GM12878 (cell line): Measurements from ENCODE around the gene KRI1. TPM values are rescaled to one million over a fixed set of nuclear protein-coding genes. Genes with fewer than 3 reads are reported as not detected.

Source experiments
- ATAC-seq: fragments of 200-7000 bp; cut with Tn5 transposase; 3 replicates; pipeline ENCODE4 v1.9.1; 2020; ENCODE audit warnings: mild to moderate bottlenecking, moderate library complexity
- BruUV-seq: library from RNA; stranded (reverse); fragments of 400-500 nt; replicated peaks from 2 replicates; lab custom pipeline; 2021; lab: Mats Ljungman, UMichigan
- CTCF ChIA-PET: fragments of 300-600 bp; sonication (Branson Sonifier 250); formaldehyde crosslinking; extraction: SDS; loops from one replicate; lab custom pipeline; 2021; ENCODE audit warnings: inconsistent platforms; lab: Yijun Ruan, JAX
- POLR2A ChIA-PET: fragments of 350-600 bp; formaldehyde crosslinking; extraction: SDS; loops from one replicate; lab custom pipeline; 2021; ENCODE audit warnings: inconsistent platforms; lab: Charles Lee
- RAD21 ChIA-PET: fragments of 300-600 bp; sonication (Branson Sonifier 250); formaldehyde crosslinking; loops from one replicate; lab custom pipeline; 2023; ENCODE audit warnings: antibody characterized with exemption; ENCODE audit not compliant: unreplicated experiment; lab: Charles Lee
- SMC1A ChIA-PET: fragments of 300-600 bp; sonication (Branson Sonifier 250); formaldehyde crosslinking; loops from one replicate; lab custom pipeline; 2023; ENCODE audit not compliant: unreplicated experiment, uncharacterized antibody; lab: Charles Lee
- DNase-seq: peaks from one replicate; pipeline ENCODE4 v3.0.0-alpha.2; 2011; ENCODE audit warnings: low read depth, low spot score
- FAIRE-seq: peaks from 3 replicates; lab custom pipeline; 2011; peaks lifted over from hg19 to GRCh38; lab: Jason Lieb, UNC
- H2AFZ ChIP-seq: 2 replicates; pipeline ENCODE4 v1.6.0; 2011; ENCODE audit warnings: low read depth, low read length, control low read depth; ENCODE audit not compliant: control insufficient read depth
- H3K27ac ChIP-seq: 2 replicates; pipeline ENCODE4 v1.5.1; 2011; ENCODE audit warnings: control low read depth; ENCODE audit not compliant: control insufficient read depth, insufficient read depth
- H3K27me3 ChIP-seq, 2 experiments: replicated peaks in 1 of 2; 2 replicates each; pipeline versions ENCODE4 v1.6.0 to v1.6.1; 2011; ENCODE audit warnings: low read length in 1 of 2; ENCODE audit not compliant: control insufficient read depth in 2 of 2, insufficient read depth in 2 of 2
- H3K36me3 ChIP-seq, 2 experiments: 2 replicates each; pipeline ENCODE4 v1.5.1; 2011; ENCODE audit warnings: low read length in 1 of 2; ENCODE audit not compliant: control insufficient read depth in 2 of 2, insufficient read depth in 2 of 2
- H3K4me1 ChIP-seq: 2 replicates; pipeline ENCODE4 v1.6.1; 2011; ENCODE audit warnings: mild to moderate bottlenecking, low read length, moderate library complexity, mixed read lengths; ENCODE audit not compliant: control insufficient read depth, insufficient read depth
- H3K4me2 ChIP-seq: 2 replicates; pipeline ENCODE4 v1.6.0; 2011; ENCODE audit warnings: control low read depth; ENCODE audit not compliant: control insufficient read depth, insufficient read depth
- H3K4me3 ChIP-seq: fragments of 200-600 bp; sonication (generic); 2 replicates; pipeline ENCODE4 v1.5.1; 2016
- H3K79me2 ChIP-seq: 2 replicates; pipeline ENCODE4 v1.6.0; 2011; ENCODE audit warnings: low read length; ENCODE audit not compliant: control insufficient read depth, insufficient read depth
- H3K9ac ChIP-seq: 2 replicates; pipeline ENCODE4 v1.8.0; 2011; ENCODE audit warnings: low read length, control low read depth, mixed read lengths; ENCODE audit not compliant: control insufficient read depth, insufficient read depth
- H3K9me3 ChIP-seq: replicated peaks from 3 replicates; pipeline ENCODE4 v1.5.1; 2011; ENCODE audit warnings: mild to moderate bottlenecking, low read length; ENCODE audit not compliant: control insufficient read depth, insufficient read depth
- H4K20me1 ChIP-seq: 2 replicates; pipeline ENCODE4 v1.6.0; 2011; ENCODE audit not compliant: control insufficient read depth, insufficient read depth
- CBX5 ChIP-seq: sonication (generic); IDR thresholded peaks from 2 replicates; pipeline ENCODE4 v1.6.1; 2016; ENCODE audit warnings: low read depth, moderate library complexity, mild to moderate bottlenecking, inconsistent platforms
- GATAD2B ChIP-seq: fragments of 450-650 bp; conservative IDR thresholded peaks from 2 replicates; pipeline ENCODE4 v1.6.1; 2017; ENCODE audit warnings: low read depth, mild to moderate bottlenecking, moderate library complexity
- MTA2 ChIP-seq: fragments of 450-650 bp; IDR thresholded peaks from 2 replicates; pipeline ENCODE4 v1.6.1; 2016; ENCODE audit warnings: low read depth, mild to moderate bottlenecking, moderate library complexity
- NFYA ChIP-seq: IDR thresholded peaks from 2 replicates; pipeline ENCODE4 v1.6.1; 2011; ENCODE audit warnings: low read depth, mild to moderate bottlenecking, low read length, improper control_type of control experiment, borderline replicate concordance
- PAX8 ChIP-seq: fragments of 450-650 bp; IDR thresholded peaks from 2 replicates; pipeline ENCODE4 v1.6.1; 2017; ENCODE audit warnings: mild to moderate bottlenecking, moderate library complexity
- RELB ChIP-seq: fragments of 450-650 bp; IDR thresholded peaks from 2 replicates; pipeline ENCODE4 v1.6.1; 2017; ENCODE audit warnings: low read depth, mild to moderate bottlenecking, moderate library complexity
- SKIL ChIP-seq: fragments of 450-650 bp; IDR thresholded peaks from 2 replicates; pipeline ENCODE4 v1.6.1; 2017; ENCODE audit warnings: mild to moderate bottlenecking, low read depth, inconsistent platforms; ENCODE audit not compliant: poor library complexity, severe bottlenecking
- SMAD1 ChIP-seq: fragments of 450-650 bp; IDR thresholded peaks from 2 replicates; pipeline ENCODE4 v1.6.1; 2018; ENCODE audit warnings: mild to moderate bottlenecking, low read depth; ENCODE audit not compliant: partially characterized antibody
- TCF12 ChIP-seq: IDR thresholded peaks from 2 replicates; pipeline ENCODE4 v1.6.1; 2011; ENCODE audit warnings: low read depth, mild to moderate bottlenecking, low read length
- YBX1 ChIP-seq: fragments of 450-650 bp; IDR thresholded peaks from 2 replicates; pipeline ENCODE4 v1.6.1; 2016; ENCODE audit warnings: antibody characterized with exemption
- WGBS: methylation state at CpG from one replicate; pipeline ENCODE4 v1.1.6; 2016; ENCODE audit warnings: low lambda C conversion rate; ENCODE audit not compliant: insufficient replicate concordance, insufficient coverage; ENCODE audit errors: missing lambda C conversion rate; 5-methylcytosine and 5-hydroxymethylcytosine counted together
- in situ Hi-C: fragments of 300-500 bp; cut with MboI; formaldehyde crosslinking; loops from 9 replicates; pipeline ENCODE4 v1.14.3; 2018; ENCODE audit warnings: mixed read lengths
- intact Hi-C: fragments of 100-400 bp; cut with micrococcal nuclease; formaldehyde crosslinking; loops from one replicate; pipeline ENCODE4 v1.14.2; 2022; ENCODE audit not compliant: unreplicated experiment
- polyA plus RNA-seq, 11 experiments: library from polyadenylated mRNA; depleted of rRNA in 4 of 11; unstranded in 6 of 11; stranded (reverse) in 5 of 11; fragments of >200 nt; fragmentation: Nextera tagmentation in 4 of 11; fragmentation: Illumina TruSeq in 1 of 11; extraction: Ambion mirVana in 4 of 11; extraction: Trizol in 1 of 11; gene quantifications; 1 replicate in 1 of 11; 2 replicates in 10 of 11; pipeline versions ENCODE4 v1.2.1 to v1.2.3, GENCODE V29; 2011 to 2016; ENCODE audit warnings: inconsistent platforms in 2 of 11, missing spikeins in 2 of 11, low read depth in 1 of 11
- total RNA-seq, 4 experiments: library from RNA; depleted of rRNA in 3 of 4; stranded (reverse); fragments of >200 nt in 3 of 4; fragmentation: Illumina TruSeq in 1 of 4; extraction: Trizol in 1 of 4; gene quantifications; 2 replicates each; pipeline versions ENCODE4 v1.2.1 to v1.2.3, GENCODE V29; 2013 to 2021
- TF ChIP-seq, protein P1 (sequence below): IDR thresholded peaks from 2 replicates; pipeline ENCODE4 v1.6.1; 2011; ENCODE audit warnings: mild to moderate bottlenecking, low read depth, low read length, moderate library complexity; ENCODE audit not compliant: insufficient replicate concordance
- TF ChIP-seq, protein P2 (sequence below): fragments of 450-650 bp; IDR thresholded peaks from 2 replicates; pipeline ENCODE4 v1.6.1; 2017; ENCODE audit warnings: mild to moderate bottlenecking

The KRI1 gene
- total and polyA plus RNA-seq, 10 of the 15 experiments (the other 5 are each of a cell fraction or from before 2014, with no cell fraction given) = 0.98 to 42.5 (median 24.7) TPM

DNA sequence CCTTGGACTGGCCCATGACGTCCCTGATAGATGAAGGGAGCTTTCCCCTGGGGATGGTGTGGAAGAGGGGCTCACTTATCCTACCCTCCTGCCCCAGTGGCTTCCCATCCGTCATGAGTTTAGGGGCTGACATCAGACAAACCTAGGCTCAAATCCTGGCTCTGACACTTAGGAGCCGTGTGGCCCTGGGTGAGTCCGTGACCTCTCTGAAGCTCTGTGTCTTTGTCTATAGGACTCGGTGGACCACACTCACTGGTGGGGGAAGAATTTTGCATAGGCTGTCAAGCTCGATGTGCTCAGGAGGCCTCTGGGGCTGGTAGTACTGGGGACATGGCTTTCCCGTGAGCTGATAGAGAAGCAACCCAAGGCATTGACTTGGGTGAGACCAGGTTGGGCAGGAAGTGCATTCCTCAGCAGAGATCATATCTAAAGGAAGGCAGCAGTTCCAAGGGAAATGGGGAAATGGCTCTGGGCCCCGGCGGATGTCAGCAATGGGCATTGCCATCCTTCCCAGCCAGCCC is 38.7 kb upstream of the KRI1 start (continued):
- TF ChIP-seq PAX8 (no peak), GATAD2B (0 out of 2 replicates have a peak, but pooled peaks have one; percentile 33), NFYA (no peak)
- TF ChIP-seq, protein P1, sequence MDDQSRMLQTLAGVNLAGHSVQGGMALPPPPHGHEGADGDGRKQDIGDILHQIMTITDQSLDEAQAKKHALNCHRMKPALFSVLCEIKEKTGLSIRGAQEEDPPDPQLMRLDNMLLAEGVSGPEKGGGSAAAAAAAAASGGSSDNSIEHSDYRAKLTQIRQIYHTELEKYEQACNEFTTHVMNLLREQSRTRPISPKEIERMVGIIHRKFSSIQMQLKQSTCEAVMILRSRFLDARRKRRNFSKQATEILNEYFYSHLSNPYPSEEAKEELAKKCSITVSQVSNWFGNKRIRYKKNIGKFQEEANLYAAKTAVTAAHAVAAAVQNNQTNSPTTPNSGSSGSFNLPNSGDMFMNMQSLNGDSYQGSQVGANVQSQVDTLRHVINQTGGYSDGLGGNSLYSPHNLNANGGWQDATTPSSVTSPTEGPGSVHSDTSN = no peak

DNA sequence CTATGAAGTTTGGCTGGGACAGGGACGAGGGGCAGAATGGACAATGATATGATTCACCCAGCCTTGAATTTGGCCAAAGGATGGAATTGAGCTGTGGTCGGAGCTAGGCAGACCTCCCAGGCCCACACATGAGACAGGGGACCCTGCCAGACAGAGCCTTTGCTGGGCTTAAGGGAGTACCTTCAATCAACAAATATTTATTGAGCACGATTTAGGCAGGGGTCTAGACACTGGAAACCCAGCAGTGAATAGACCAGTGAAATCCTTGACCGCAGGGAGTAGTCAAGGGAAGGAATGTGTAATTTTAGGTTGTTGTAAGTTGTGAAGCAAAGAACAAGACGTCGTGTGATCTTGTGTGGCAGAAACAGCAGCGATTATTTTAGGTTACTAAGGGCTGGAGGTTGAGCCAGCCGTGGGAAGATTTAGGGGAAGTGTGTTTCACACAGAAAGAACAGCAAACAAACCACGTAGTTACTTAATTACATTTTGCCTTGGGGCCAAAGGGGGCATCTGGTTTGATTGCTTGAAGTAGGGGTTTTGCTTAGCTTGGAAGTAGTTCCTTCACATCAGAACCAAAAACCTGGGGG is 38.2 kb upstream of the KRI1 start:
- ChIA-PET SMC1A (interaction anchor here (0.8 to 3.8 kb wide), 14 partner anchors 9 to 179 kb away, joined by 3 to 34 read pairs (median 4); no protein-coding TSS in a partner anchor), RAD21 (interaction anchor here (1.0 to 4.8 kb wide), 13 partner anchors 10 to 200 kb away, joined by 3 to 50 read pairs (median 4); partner anchors contain the start of gene QTRT1), CTCF (interaction anchor here (0.5 to 4.7 kb wide), 11 partner anchors 18 to 345 kb away, joined by 3 to 57 read pairs (median 4); no protein-coding TSS in a partner anchor), POLR2A (interaction anchor here (0.6 to 5.5 kb wide), 19 partner anchors 9 to 365 kb away, joined by 3 to 43 read pairs (median 3); partner anchors contain the start of gene KRI1)
- H4K20me1 ChIP-seq = no peaks in the 10 kb centered on the region
- peak overlapping the region; percentile 98 for H3K4me3 ChIP-seq
- no peaks in the 10 kb centered on the region for H3K9me3 ChIP-seq
- intact Hi-C loops (loop anchor here (5.0 kb wide), 1 partner anchor 38 kb away; no protein-coding TSS in a partner anchor), in situ Hi-C loops (no loop called here)
- no peaks in the 10 kb centered on the region for H3K36me3 ChIP-seq
- H2AFZ ChIP-seq = peak overlapping the region; percentile 57
- peak overlapping the region; percentile 98 for H3K27ac ChIP-seq
- H3K4me1 ChIP-seq = peaks cover 20% of the 10 kb centered on the region
- under 1% methylated on average over 9 of the region's 9 CpGs for WGBS
- peak; percentile 70 for DNase-seq
- ATAC-seq = peak; percentile 48
- H3K4me2 ChIP-seq = peak overlapping the region; percentile 92
- peak overlapping the region; percentile 96 for H3K9ac ChIP-seq
- H3K27me3 ChIP-seq = no peaks in the 10 kb centered on the region
- BruUV-seq = TSS peak; percentile 72
- peak; percentile 61 for FAIRE-seq
- H3K79me2 ChIP-seq = peaks cover 38% of the 10 kb centered on the region
- TF ChIP-seq YBX1 = no peak
- 0 out of 2 replicates have a peak, but pooled peaks have one; percentile 18 for TF ChIP-seq TCF12
- TF ChIP-seq SKIL = peak; percentile 51
- TF ChIP-seq CBX5 = no peak
- peak; percentile 65; the same call in 1 of the 2 replicates for TF ChIP-seq MTA2
- TF ChIP-seq SMAD1 = peak; percentile 15
- no peak for TF ChIP-seq RELB
- TF ChIP-seq, protein P2, sequence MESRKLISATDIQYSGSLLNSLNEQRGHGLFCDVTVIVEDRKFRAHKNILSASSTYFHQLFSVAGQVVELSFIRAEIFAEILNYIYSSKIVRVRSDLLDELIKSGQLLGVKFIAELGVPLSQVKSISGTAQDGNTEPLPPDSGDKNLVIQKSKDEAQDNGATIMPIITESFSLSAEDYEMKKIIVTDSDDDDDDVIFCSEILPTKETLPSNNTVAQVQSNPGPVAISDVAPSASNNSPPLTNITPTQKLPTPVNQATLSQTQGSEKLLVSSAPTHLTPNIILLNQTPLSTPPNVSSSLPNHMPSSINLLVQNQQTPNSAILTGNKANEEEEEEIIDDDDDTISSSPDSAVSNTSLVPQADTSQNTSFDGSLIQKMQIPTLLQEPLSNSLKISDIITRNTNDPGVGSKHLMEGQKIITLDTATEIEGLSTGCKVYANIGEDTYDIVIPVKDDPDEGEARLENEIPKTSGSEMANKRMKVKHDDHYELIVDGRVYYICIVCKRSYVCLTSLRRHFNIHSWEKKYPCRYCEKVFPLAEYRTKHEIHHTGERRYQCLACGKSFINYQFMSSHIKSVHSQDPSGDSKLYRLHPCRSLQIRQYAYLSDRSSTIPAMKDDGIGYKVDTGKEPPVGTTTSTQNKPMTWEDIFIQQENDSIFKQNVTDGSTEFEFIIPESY = no peak
